Stimulated activated CD8-positive, alpha-beta memory T cell treated with anti-CD3 and anti-CD28 coated beads, Interleukin-7, amount 100 ng/mL, for 48 hours (primary cell): Measurements from ENCODE around the gene CST9.

Experiments used
- DNase-seq, 2 donors: peaks; one replicate each; pipeline ENCODE4 v3.0.0-alpha.2; 2020; ENCODE audit warnings: low read depth in 1 of 2; ENCODE audit errors: extremely low read depth in 1 of 2

The CST9 gene, protein sequence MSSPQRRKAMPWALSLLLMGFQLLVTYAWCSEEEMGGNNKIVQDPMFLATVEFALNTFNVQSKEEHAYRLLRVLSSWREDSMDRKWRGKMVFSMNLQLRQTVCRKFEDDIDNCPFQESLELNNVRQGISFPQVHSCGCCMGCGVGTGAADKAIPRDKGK

DNA sequence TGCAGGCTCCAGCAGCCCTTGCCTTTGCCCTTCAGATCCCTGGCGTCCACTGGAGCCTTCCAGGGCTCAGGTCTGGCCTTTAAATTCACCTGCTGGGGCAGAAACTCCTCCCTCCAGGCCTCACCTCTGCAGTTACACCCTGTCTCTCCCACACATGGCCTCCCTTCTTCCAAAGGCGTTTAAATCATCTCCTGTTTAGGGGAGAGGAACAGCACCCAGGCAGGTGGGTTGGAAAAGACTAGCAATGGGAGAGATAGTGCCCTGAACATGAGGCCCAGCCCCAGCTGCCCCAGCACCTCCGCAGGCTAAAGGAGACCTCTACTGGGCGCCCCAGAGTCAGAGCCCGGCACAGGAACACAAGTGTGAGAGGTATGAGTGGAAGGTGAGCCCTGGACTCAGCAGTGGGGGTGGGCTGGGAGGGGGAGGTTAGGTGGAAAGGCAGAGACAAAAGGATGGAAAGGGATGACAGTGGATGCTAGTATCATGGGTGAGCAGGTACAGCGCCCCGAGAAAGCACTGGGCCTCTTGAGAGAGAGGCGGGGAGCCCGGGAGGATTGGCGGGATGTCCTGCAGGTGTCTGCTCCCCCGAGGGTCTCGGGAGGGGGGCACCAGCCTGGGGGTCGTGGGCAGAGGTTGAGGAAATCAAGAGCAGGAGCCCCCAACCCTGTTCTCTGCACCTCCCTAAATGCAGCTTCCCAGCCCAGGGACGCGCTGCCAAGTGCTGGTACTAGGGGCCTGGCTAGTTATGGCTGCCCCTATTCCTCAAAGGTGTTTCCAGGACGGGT lies at the start of gene CST9:
Gene CST9, minus strand, starts transcription at position 51 of the 785 bp plus-strand sequence. CDS start 53 bp downstream, outside the sequence.
- no peak for DNase-seq

DNA sequence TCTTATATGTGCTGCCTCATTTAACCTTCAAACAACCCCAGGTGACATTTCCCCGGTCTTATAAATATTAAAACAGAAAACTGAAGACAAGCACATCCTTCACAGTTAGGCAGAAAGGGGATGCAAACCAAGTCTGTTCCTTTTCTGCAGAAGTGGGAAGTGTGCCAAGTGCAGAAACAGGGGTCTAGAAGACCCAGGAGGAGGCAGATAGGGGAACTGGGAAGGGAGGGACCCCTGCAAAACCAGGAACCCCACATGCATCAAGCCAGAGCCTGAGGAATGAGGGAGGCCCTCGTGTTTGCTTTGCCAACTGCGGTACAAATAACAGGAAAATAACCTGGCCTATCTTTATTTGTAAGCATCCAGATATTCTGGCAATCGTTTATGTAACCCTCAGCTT lies 49.0 kb upstream of the CST9 start:
- DNase-seq, result no peak

DNA sequence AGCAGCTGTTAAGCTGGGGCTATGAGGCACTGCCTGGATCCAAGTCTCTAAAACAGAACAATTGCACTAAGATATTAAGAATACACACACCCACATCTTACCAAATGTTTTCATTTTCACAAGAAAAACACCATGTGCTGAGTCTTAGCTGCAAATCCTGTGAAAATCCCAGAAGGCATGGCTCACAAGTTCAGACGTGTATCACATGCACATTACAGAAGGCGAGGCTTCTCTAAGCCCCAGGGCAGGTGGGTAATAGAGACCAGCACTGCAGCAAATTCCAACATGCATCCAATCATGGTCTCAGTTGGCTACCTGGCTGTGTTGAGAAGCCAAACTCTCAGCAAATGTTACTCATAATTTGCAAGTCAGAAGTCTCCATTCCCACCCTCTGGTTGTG lies 48.3 kb upstream of the CST9 start:
- DNase-seq, result no peak

DNA sequence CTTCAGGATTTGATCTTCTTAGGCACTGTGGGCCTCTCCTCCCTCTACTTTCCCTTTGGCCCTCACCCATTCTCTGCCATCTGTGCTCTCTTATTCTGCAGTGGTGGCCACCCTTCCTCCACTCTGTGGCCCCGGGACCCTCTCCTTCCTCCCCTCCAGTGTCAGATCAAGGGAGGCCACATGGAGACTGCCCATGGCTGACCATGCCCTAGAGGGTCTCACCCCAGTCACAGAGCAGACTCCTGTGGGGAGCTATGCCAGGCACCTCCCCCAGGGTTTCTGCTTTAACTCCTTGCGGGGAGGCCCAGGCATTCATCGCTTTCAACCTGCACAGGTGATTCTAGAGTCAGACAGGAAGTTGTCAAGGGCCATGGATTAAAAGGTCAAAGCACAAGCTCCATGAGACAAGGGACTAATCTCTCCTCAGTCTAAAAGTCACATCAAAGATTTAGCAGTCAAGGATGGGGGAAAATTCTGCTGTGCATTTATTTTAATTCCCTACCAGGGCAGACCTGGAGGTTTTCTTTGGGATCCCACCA lies 47.8 kb upstream of the CST9 start:
- DNase-seq, result no peak

DNA sequence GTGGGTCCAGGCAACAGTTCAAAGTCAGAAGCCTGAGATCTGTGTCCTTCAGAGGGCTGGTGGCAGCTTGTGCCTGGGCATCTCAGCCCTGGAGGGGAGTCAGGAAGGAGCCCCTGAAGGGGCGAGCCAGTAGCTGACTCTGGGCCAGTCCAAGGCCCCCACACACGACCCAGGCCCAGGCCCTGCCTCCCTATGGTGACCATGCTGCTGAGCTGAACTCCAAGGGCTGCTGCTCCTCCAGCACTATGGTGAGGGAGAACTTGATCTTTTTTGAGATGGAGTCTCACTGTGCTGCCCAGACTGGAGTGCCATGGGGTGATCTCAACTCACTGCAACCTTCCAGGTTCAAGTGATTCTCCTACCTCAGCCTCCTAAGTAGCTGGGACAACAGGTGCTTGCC lies 47.2 kb upstream of the CST9 start:
- DNase-seq, result no peak

DNA sequence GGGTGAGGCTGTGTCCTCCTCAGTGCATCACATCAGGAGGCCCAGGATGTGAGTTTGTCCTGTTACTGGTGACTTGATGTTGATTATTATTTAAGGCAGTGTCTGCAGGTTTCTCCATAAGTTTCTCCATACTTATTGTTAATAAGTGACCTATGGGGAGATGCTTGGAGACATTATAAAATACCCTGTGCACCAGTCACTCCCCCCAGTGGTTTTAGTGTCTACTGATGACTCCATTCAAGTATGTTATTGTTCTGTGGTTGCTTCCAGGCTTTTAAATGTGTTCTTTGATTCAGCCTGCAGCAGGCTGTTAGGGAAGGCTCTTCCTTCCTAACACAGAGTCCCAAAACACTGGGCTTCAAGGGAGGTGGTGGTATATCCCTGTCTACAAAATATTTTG lies 46.7 kb upstream of the CST9 start:
- no peak for DNase-seq

DNA sequence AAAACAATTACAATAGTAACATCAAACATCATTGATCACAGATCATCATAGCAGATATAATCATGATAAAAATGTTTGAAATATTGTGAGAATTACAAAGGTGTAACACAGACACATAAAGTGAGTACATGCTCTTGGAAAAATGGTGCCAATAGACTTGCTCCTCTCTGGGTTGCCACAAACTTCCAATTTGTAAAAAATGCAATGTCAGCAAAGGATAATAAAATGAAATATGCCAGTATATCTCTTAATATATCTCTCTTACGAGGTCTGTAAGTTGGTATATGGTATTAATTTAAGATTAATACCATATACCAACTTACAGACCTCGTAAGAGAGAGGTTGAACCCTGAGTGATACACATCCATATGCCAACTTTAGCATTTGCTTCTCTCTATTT lies 45.4 kb upstream of the CST9 start:
- no peak for DNase-seq

DNA sequence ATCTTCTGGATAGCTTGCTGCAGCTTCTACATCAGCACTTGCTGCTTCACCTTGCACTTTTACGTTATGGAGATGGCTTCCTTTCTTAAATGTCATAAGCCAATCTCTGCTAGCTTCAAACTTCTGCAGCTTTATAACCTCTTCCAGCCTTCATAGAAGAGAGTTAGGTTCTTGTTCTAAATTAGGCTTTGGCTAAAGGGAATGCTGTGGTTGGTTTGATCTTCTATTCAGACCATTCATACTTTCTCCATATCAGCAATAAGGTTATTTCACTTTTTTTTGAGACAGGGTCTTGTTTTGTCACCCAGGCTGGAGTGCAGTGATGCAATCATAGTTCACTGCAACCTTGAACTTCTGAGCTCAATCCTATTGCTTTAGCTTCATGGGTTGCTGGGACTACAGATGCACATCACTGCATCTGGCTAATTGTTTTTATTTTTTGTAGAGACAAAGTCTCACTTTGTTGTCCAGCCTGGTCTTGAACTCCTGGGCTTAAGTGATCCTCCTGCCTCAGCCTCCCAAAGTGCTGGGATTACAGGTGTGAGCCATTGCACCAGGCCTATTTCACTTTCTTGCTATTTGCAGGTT lies 44.2 kb upstream of the CST9 start:
- no peak for DNase-seq

DNA sequence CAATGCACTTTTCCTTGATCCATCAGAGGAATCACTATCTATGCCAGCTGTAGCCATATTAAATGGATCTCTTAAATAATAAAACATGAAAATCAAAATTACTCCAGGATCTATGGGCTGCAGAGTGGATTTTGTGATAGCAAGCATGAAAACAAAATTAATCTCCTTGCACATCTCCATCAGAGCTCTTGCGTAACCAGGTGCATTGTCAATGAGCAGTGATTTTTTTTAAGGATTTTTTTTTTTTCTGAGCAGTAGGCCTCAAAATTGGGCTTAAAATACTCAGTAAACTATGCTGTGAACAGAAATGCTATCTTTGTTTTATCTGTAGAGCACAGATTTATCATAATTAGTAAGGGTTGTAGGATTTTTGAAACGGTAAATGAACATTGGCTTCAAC lies 43.5 kb upstream of the CST9 start:
- no peak for DNase-seq

DNA sequence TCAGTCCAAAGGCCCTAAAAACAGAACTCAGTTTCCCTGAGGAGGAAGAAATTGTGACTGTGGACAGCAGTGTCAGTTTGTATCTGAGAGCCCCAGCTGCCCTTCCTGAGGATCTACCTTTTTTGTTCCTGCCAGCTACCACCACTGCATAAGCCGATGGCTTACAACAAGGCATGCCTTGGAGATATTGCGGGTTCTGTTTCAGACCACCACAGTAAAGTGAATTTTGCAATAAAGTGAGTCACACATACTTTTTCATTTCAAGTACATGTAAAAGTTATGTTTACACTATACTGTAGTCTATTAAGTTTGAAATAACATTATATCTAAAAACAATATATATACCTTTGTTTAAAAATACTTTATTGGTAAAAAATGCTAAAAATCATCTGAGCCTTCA lies 41.6 kb upstream of the CST9 start:
- DNase-seq, result no peak

DNA sequence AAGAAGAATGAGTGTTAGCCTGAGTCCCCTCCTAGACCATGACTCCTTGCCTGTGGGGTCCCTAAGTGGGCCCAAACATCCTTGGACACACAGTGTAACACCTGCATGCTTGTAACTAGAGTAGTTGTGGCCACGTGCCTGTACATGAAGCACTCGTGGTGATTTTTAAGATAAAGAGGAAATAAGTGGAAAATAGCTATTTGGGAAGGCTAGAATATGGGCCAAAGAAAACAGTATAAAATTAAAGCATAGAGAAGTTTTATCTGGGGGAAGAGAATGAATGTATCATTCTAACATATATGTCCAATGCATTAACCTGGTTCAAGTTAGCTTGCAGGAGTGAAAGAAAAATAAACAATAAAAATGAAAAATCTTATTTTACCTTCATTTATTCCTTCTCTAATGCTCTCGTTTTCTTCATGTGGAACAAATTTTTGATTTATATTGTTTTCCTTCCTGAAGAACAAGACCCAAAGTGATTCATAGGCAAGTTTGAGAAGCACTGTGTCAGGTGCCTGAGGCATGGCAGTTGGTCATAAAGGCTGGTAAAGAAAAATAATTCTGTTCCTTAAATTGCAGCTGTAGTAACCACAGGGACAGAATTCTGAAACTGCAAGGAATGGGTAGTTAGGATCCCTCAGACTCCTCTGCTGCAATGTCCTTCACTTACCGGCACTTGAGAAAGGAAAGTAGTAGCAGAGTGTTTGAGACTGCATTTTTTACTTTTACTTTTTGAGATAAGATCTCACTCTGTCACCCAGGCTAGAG lies 40.6 kb upstream of the CST9 start:
- DNase-seq, result no peak

DNA sequence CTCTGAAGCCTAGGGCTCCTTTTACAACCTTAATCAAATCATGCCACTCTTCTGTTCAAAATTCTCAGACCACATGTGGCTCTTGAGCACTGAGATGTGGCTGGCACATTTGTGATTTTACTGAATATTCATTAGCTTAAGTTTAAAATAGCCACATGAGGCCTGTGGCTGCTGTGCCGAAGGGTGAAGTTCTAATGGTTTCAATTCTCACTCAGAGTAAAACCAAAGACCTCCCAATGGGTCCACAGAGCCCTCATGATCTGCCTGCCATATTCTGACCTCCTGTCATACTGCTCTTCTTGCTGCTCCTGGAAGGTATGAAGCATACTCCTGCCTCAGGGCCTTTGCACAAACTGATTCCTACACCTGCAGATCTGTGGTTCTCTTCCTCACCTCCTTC lies 39.9 kb upstream of the CST9 start:
- DNase-seq, result no peak

DNA sequence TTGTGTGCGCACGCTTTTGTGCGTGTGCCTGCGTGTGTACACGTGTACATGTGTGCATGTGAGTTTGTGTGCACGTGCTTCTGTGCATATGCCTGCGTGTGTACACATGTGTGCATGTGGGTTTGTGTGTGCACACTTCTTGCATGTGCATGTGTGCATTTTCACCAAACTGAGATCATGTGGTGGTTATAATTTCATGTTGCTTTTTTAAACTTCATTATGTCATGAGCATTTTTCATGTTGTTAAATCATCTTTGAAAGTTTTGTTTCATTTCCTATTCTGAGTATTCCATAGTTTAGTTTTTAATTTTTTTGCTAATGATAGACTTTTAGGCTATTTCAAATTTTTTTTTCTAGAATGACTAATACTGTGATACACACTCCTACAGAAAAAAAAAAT lies 38.4 kb upstream of the CST9 start:
- no peak for DNase-seq

DNA sequence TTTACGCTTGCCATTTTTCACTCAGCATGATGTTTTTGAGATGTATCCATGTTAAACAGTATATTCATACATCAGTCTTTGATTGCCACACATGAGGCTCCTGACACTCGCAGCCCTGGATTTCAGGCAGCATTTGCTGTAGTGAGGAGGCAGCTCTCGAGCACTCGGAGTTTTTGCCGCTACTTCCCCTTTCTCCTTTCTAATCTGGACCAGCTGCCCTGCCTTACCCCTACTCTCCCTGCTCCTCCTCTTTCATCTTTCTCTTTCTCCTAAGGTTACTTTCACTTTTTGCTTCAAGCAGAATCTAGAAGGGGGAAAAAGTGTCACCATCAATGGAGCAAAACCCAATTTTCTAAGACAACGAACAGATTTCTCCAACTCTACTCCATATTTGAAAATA lies 37.9 kb upstream of the CST9 start:
- no peak for DNase-seq

DNA sequence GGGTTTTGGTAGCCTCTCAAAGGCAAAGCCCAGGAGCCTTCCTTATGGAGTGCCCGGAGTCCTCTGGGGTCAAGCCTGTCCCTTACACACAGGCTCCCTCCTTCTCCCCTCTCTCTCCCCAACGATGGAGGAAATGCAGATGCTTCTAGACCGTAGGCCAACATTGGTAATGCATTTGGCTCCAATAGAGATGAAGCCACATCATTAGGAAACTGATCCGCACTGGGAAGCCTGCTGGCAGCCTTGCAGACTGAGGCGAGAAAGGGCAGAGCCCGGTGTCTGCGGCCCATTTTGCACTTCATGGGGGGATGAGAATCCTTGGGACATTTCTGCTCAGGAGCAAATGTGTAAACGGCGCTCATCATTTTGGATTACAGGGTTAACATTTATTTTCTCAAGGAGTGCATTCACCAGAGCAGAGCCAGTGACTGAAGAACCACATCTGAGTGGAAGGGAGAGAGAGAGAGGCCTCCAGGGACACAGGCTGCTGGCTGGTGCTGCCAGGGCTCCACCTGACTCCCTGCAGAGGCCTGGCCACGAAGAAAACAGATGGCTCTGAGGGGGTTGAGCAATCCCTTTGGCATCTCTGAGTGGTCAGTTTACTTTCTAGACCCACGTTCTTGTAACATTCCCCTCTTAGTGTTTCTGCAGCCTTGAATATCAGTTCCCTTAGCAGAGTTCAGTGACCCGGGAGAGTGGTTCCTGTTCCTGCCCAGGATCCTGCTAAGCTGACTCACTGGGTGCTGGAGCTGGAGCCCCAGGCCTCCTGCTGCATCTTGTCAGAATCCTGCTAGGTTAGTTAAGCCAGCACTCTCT lies 36.4 kb upstream of the CST9 start:
- no peak for DNase-seq

DNA sequence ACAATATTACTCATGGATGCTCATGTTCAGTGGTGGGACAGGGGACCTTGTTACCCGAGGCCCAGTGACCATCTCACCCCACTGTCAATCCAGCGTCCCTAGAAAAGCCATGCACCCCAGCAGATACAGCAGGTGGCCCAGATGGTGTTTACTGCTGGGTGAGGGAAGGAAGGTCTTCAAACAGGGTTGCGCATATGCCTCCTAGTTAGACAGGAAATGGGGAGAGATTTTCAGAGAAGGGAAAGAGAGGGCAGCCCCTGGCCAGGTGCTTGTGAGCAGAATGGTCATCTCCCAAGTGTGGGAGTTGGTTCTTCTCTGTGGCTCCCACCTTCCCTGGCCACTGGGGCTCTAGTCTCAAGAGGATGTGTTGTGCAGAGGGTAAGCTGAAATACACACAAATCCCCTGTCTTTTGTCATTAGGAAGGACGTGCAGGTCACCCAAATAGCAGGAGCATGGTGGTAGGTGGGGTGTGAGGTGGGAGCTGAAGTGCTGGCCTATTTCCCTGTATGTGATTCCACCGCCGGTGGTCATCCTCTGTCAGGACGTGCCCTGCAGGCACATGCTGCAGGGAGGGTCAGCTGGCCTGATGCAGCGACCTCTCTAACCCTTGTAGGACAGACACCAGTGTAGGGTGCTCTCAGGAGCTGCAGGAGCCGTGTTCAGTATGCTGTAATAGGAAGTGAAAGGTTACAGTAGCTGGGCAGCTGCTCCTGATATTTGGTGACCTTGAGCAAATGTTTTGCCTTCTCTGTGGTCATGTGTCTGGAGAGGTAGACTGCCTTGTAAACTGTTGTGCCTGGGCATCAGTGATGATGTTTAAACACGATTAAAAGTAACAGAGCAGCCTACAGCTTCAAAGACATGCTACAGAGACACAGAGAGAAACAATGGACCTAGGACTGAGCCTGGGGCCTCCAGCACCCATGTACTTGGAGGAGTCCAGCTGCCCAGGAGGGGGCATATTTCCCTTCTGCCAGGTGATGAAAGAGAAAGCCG lies 35.3 kb upstream of the CST9 start:
- DNase-seq, result no peak

DNA sequence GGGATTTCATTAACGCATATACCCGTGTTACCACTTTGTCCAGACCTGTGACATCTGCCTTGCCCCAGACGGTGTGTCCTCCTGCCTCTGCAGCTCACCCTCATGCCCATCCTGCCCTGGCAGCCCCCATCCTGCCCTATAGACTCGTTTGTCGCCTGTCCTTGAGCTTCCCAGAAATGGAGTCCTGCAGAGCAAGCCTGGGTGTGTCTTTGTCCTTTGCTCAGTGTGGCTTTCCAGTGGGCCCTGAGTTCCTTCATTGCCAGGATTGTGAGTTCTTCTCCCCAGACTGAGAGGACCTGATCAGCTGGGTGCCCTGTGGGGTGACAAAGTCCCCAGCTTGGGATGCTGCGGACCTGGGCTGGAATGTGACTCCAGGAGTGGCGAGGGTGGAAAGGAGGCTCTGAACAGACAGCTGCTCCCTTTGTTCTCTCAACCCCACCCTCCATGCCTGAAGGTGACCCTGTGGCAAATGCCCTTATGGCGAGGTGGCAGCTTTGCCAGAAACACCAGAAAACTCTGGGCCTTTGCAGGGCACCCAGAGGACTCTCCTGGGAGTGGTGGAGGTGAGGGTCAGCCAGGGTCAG lies 34.4 kb upstream of the CST9 start:
- no peak for DNase-seq

DNA sequence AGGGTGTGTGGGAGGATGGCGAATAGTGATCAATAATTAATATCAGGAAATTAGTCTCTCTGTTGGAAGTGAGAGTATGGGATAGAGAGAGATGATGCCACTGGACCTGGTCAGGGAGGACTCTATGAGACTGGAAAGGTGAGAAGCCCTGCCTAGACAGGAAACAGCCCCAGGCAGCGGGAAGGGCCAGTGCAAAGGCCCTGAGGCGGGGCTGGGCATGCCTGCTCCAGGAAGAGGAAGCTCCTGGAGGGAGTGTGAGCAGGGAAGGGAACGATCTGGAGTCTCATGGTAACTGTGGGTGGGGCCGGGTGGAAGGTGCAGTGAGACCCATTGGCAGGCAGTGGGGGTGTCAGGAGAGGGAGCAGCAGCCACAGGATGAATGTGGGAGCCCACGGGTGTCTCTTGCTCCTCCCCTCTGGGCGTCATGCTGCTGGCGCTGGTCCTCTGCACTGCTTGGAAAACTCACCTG lies 33.8 kb upstream of the CST9 start:
- no peak for DNase-seq

DNA sequence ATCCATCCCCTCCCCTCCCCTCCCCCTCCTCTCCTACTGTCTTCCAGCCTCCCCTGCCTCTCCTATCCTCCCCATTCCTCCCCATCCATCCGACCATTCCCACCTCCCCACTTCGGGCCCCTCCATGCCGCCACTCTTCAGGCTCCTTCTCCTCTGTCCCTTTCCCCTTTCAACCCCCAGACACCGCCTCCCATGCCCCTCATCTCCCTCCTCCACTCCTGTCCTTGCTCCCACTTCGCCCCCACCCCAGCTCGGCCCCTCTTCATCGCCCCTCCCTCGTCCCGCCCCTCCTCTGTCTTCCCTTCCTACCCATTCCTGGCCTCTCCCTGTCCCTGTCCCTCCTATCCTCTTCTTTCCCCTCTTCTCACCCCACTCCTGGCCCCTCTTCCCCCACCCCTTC lies 32.6 kb upstream of the CST9 start:
- no peak for DNase-seq
